Ovary (tissue), 3 donors: ENCODE results near the gene TBCD.

Source experiments
- CTCF ChIP-seq, 3 donors: fragments of 450-650 bp in 2 of 3; fragments of 200-600 bp in 1 of 3; IDR thresholded peaks; one replicate each; pipeline versions ENCODE4 v1.5.1 to v1.8.0; 2016 to 2022; ENCODE audit warnings: antibody characterized with exemption in 3 of 3, mild to moderate bottlenecking in 1 of 3
- POLR2A ChIP-seq: fragments of 450-650 bp; IDR thresholded peaks from one replicate; pipeline ENCODE4 v1.6.1; 2017; ENCODE audit warnings: antibody characterized with exemption, mild to moderate bottlenecking, moderate library complexity
- donor health status: DM: no; HTN: no; CAD: no.

- TF ChIP-seq CTCF (IDR thresholded peaks at IDR 0.05) = no peak
- no peak for TF ChIP-seq POLR2A
Measured at GRCh38 chr17:82879241-82879640, 127.4 kb downstream of the TBCD start.
